DOHH2 (cell line): Measurements from ENCODE around the gene HSFX4.

Experiments used
- CTCF ChIP-seq: fragments of 200-600 bp; sonication (generic); IDR thresholded peaks from one replicate; pipeline ENCODE4 v1.5.1; 2014; ENCODE audit warnings: antibody characterized with exemption, mild to moderate bottlenecking, low read depth, low read length; ENCODE audit not compliant: poor library complexity, severe bottlenecking
- EZH2phosphoT487 ChIP-seq: fragments of 200-600 bp; sonication (generic); IDR thresholded peaks from 2 replicates; pipeline ENCODE4 v1.6.1; 2017; ENCODE audit warnings: borderline replicate concordance, mild to moderate bottlenecking, antibody characterized with exemption, low read length, moderate library complexity, mixed read lengths

- no peak for TF ChIP-seq CTCF
- no peak for TF ChIP-seq EZH2phosphoT487
Observed at GRCh38 chrX:149961572-149961971, 32.2 kb downstream of the HSFX4 start.
